H9 (cell line): ENCODE measurements around the gene LLCFC1. TPM values are rescaled to one million over a fixed set of nuclear protein-coding genes. Genes with fewer than 3 reads are reported as not detected.

Source experiments
- DNase-seq: peaks from one replicate; pipeline ENCODE4 v3.0.0-alpha.2; 2017
- H2AFZ ChIP-seq: one replicate; pipeline ENCODE4 v1.6.1; 2013; ENCODE audit warnings: mild to moderate bottlenecking, low read length, control low read depth, moderate library complexity
- H2AK5ac ChIP-seq: 2 replicates; pipeline ENCODE4 v1.6.1; 2013; ENCODE audit warnings: low read length, control low read depth, mixed read lengths; ENCODE audit not compliant: insufficient read length
- H2BK120ac ChIP-seq: one replicate; pipeline ENCODE4 v1.6.1; 2013; ENCODE audit warnings: low read depth, mild to moderate bottlenecking, low read length, control low read depth, inconsistent platforms; ENCODE audit not compliant: poor library complexity, severe bottlenecking
- H2BK12ac ChIP-seq: 2 replicates; pipeline ENCODE4 v1.6.1; 2013; ENCODE audit warnings: low read length, control low read depth, mixed read lengths, low read depth; ENCODE audit not compliant: insufficient read length
- H2BK15ac ChIP-seq: 2 replicates; pipeline ENCODE4 v1.6.1; 2013; ENCODE audit warnings: low read depth, low read length, control low read depth
- H2BK20ac ChIP-seq: one replicate; pipeline ENCODE4 v1.6.1; 2013; ENCODE audit warnings: low read depth, mild to moderate bottlenecking, low read length, control low read depth, inconsistent platforms; ENCODE audit not compliant: poor library complexity, severe bottlenecking
- H2BK5ac ChIP-seq: 2 replicates; pipeline ENCODE4 v1.6.1; 2013; ENCODE audit warnings: low read length, control low read depth, mixed read lengths; ENCODE audit not compliant: insufficient read length
- H3K14ac ChIP-seq: 2 replicates; pipeline ENCODE4 v1.6.1; 2013; ENCODE audit warnings: low read length, control low read depth; ENCODE audit not compliant: insufficient read depth
- H3K18ac ChIP-seq: 2 replicates; pipeline ENCODE4 v1.6.1; 2013; ENCODE audit warnings: low read depth, mild to moderate bottlenecking, mixed read lengths, low read length, control low read depth; ENCODE audit not compliant: insufficient read length
- H3K23ac ChIP-seq: 2 replicates; pipeline ENCODE4 v1.6.1; 2013; ENCODE audit warnings: low read length, control low read depth, mixed read lengths, low read depth; ENCODE audit not compliant: insufficient read length
- H3K23me2 ChIP-seq: 2 replicates; pipeline ENCODE4 v1.6.1; 2013; ENCODE audit warnings: low read depth, mild to moderate bottlenecking, mixed read lengths, low read length, control low read depth; ENCODE audit not compliant: insufficient read length, poor library complexity, severe bottlenecking
- H3K27ac ChIP-seq: 2 replicates; pipeline ENCODE4 v1.5.1; 2013; ENCODE audit warnings: low read length, control low read depth, mixed read lengths, low read depth; ENCODE audit not compliant: insufficient read length
- H3K27me3 ChIP-seq: 2 replicates; pipeline ENCODE4 v1.6.1; 2013; ENCODE audit warnings: low read length, control low read depth, inconsistent platforms; ENCODE audit not compliant: insufficient read depth
- H3K4ac ChIP-seq: 2 replicates; pipeline ENCODE4 v1.6.1; 2013; ENCODE audit warnings: low read depth, mild to moderate bottlenecking, control low read depth, inconsistent platforms, low read length, moderate library complexity
- H3K4me1 ChIP-seq: 2 replicates; pipeline ENCODE4 v1.6.1; 2013; ENCODE audit warnings: low read length, control low read depth, inconsistent platforms; ENCODE audit not compliant: insufficient read depth
- H3K4me2 ChIP-seq: 2 replicates; pipeline ENCODE4 v1.6.1; 2013; ENCODE audit warnings: low read length, control low read depth, mixed read lengths; ENCODE audit not compliant: insufficient read length, insufficient read depth
- H3K56ac ChIP-seq: 2 replicates; pipeline ENCODE4 v1.6.1; 2013; ENCODE audit warnings: low read depth, mild to moderate bottlenecking, mixed read lengths, low read length, control low read depth; ENCODE audit not compliant: insufficient read length
- H3K79me1 ChIP-seq: 2 replicates; pipeline ENCODE4 v1.6.1; 2013; ENCODE audit warnings: low read depth, mild to moderate bottlenecking, moderate library complexity, low read length, control low read depth, inconsistent platforms; ENCODE audit not compliant: insufficient read depth, poor library complexity, severe bottlenecking
- H3K79me2 ChIP-seq: 2 replicates; pipeline ENCODE4 v1.6.1; 2013; ENCODE audit warnings: low read length, control low read depth, inconsistent platforms; ENCODE audit not compliant: insufficient read depth
- H3K9ac ChIP-seq: 2 replicates; pipeline ENCODE4 v1.6.1; 2013; ENCODE audit warnings: low read length, control low read depth, mixed read lengths; ENCODE audit not compliant: insufficient read length; ENCODE audit errors: extremely low read depth
- H3K9me3 ChIP-seq: one replicate; pipeline ENCODE4 v1.6.1; 2013; ENCODE audit warnings: low read depth, low read length, inconsistent platforms; ENCODE audit not compliant: control insufficient read depth
- H3T11ph ChIP-seq: one replicate; pipeline ENCODE4 v1.6.1; 2013; ENCODE audit warnings: mild to moderate bottlenecking, low read length, control low read depth, inconsistent platforms
- H4K20me1 ChIP-seq: one replicate; pipeline ENCODE4 v1.6.1; 2013; ENCODE audit not compliant: control insufficient read depth, insufficient read length, insufficient read depth
- H4K5ac ChIP-seq: 2 replicates; pipeline ENCODE4 v1.6.1; 2013; ENCODE audit warnings: low read depth, mild to moderate bottlenecking, mixed read lengths, low read length, control low read depth; ENCODE audit not compliant: insufficient read length
- H4K8ac ChIP-seq: replicated peaks from 2 replicates; pipeline ENCODE4 v1.6.1; 2013; ENCODE audit warnings: low read length, control low read depth, mixed read lengths, low read depth; ENCODE audit not compliant: insufficient read length
- H4K91ac ChIP-seq: 2 replicates; pipeline ENCODE4 v1.6.1; 2013; ENCODE audit warnings: low read depth, mild to moderate bottlenecking, moderate library complexity, mixed read lengths, low read length, control low read depth; ENCODE audit not compliant: insufficient read length
- H3K27ac Mint-ChIP-seq, 3 experiments: 2 replicates in 2 of 3; 3 replicates in 1 of 3; pipeline ENCODE4 v1.8.0; 2020 to 2021; ENCODE audit warnings: mixed read lengths in 3 of 3, mild to moderate bottlenecking in 1 of 3, moderate library complexity in 1 of 3
- H3K27me3 Mint-ChIP-seq: 2 replicates; pipeline ENCODE4 v1.8.0; 2021; ENCODE audit warnings: low read depth, mild to moderate bottlenecking, moderate library complexity, mixed read lengths
- H3K36me3 Mint-ChIP-seq, 3 experiments: 2 replicates in 2 of 3; 3 replicates in 1 of 3; pipeline ENCODE4 v1.8.0; 2020 to 2021; ENCODE audit warnings: low read depth in 3 of 3, mixed read lengths in 3 of 3; ENCODE audit not compliant: insufficient read depth in 1 of 3
- H3K4me1 Mint-ChIP-seq, 2 experiments: 2 replicates each; pipeline ENCODE4 v1.8.0; 2020; ENCODE audit warnings: mixed read lengths in 2 of 2
- H3K4me3 Mint-ChIP-seq, 2 experiments: 2 replicates in 1 of 2; 3 replicates in 1 of 2; pipeline ENCODE4 v1.8.0; 2020 to 2021; ENCODE audit warnings: mild to moderate bottlenecking in 2 of 2, mixed read lengths in 2 of 2, moderate library complexity in 1 of 2
- H3K9me3 Mint-ChIP-seq, 2 experiments: 2 replicates in 1 of 2; 3 replicates in 1 of 2; pipeline ENCODE4 v1.8.0; 2020; ENCODE audit warnings: mild to moderate bottlenecking in 2 of 2, mixed read lengths in 2 of 2, moderate library complexity in 1 of 2
- CTCF ChIP-seq: fragments of 200-600 bp; sonication (generic); conservative IDR thresholded peaks from 3 replicates; pipeline ENCODE4 v1.8.0; 2021; ENCODE audit warnings: antibody characterized with exemption, mild to moderate bottlenecking
- total RNA-seq: library from RNA; stranded (reverse); gene quantifications from 2 replicates; pipeline ENCODE4 v1.2.1, GENCODE V29; 2021

LLCFC1 gene
- total RNA-seq, 1 experiment from 2014 or later: not detected

GRCh38 chr7:142950235-142950634, 11.0 kb downstream of the LLCFC1 start:
- Histone ChIP-seq H4K20me1 (no peaks in the 10 kb centered on the region), H2AK5ac (no peak overlapping the region), H3K27me3 (no peaks in the 10 kb centered on the region), H3K23me2 (no peaks in the 10 kb centered on the region), H3K79me2 (no peaks in the 10 kb centered on the region), H3K56ac (no peak overlapping the region), H3K27ac (no peak overlapping the region), H2BK12ac (no peak overlapping the region), H2BK5ac (no peak overlapping the region), H3K23ac (no peak overlapping the region), H2BK120ac (no peak overlapping the region), H3K4ac (no peak overlapping the region), H3K4me1 (no peaks in the 10 kb centered on the region), H4K8ac (no peak overlapping the region), H3K9me3 (no peaks in the 10 kb centered on the region), H3K14ac (no peak overlapping the region), H3K79me1 (no peaks in the 10 kb centered on the region), H4K91ac (no peak overlapping the region), H3K4me2 (no peak overlapping the region), H3K18ac (no peak overlapping the region), H2BK15ac (no peak overlapping the region), H2AFZ (no peak overlapping the region), H2BK20ac (no peak overlapping the region), H3T11ph (no peak overlapping the region), H3K9ac (no peak overlapping the region), H4K5ac (no peak overlapping the region)
- Mint-ChIP-seq H3K4me3 (no peak overlapping the region), H3K36me3 (peaks cover 8 to 21% (median 10%) of the 10 kb centered on the region in 3 experiments), H3K27ac (no peak overlapping the region), H3K4me1 (no peaks in the 10 kb centered on the region), H3K9me3 (peaks cover 4 to 13% of the 10 kb centered on the region in 2 experiments; a peak in 4 of 5 replicates), H3K27me3 (peaks cover 4% of the 10 kb centered on the region)
- DNase-seq: no peak
- no peak for TF ChIP-seq CTCF
